ENCODE data around the gene ZNF423. TPM values are rescaled to one million over a fixed set of nuclear protein-coding genes. Genes with fewer than 3 reads are reported as not detected.

ZNF423 gene
- total and polyA plus RNA-seq, 2 of the 13 experiments (the other 11 are each of a cell fraction or from before 2014, with no cell fraction given), result 0.07 to 0.31 TPM

DNA sequence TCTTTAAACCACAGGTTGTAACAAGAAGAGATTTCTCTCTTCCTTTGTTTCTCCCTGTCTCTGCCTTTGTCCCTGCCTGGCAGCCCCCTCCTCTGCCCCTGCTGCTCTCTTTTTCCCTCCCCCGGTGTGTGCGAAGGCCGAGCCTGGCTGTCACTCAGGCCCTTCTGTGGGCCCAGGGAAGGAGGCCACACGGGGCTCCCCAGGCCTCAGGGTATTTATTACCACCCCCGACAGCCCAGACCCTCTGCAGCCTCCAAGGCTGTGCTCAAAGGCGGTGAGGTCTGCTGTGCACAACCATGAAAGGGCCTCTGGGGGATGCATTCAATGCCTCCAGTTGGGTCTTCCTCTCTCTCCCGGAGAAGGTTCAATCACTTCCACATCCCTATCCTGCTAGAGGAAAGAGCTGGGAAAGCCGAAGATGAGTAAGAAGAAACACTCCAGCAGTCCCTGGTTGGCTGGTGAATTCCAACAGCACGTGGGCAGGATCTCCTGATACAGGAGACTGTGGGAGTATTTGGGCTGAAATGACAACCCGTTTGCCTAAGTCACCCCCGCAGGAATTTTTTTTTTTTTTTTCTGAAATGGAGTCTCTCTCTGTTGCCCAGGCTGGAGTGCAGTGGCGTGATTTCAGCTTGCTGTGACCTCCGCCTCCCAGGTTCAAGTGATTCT lies 34.2 kb downstream of the ZNF423 start:
- no peak overlapping the region for H3K4me3 ChIP-seq (replicated peaks in 1 of 3; ENCODE audit: insufficient read depth in 1 of 3, low read depth in 2 of 3, low read length in 3 of 3)
- ATAC-seq (no peak; the same call in 2 of the 3 replicates), FAIRE-seq (no peak), DNase-seq (ENCODE audit: low spot score) (no peak)
- no peaks in the 10 kb centered on the region for H4K20me1 ChIP-seq (ENCODE audit: insufficient read depth, low read length)
- BruUV-seq (replicated peaks), result no TSS peak
- H3K9ac ChIP-seq (ENCODE audit: insufficient read depth, low read depth, low read length), result no peak overlapping the region
- intact Hi-C loops (cut with micrococcal nuclease; ENCODE audit: unreplicated experiment), result no loop called here
- POLR2A ChIA-PET, result no interaction called here
- no peaks in the 10 kb centered on the region for H3K4me1 ChIP-seq (ENCODE audit: insufficient read depth, low read length)
- no peak overlapping the region for H2AFZ ChIP-seq (ENCODE audit: low read length)
- no peak overlapping the region for H3K27ac ChIP-seq (ENCODE audit: extremely low read length, insufficient read depth, low read length)
- H3K9me3 ChIP-seq (ENCODE audit: low read length), result no peaks in the 10 kb centered on the region
- no peak for TF ChIP-seq EZH2 (conservative IDR thresholded peaks at IDR 0.05; ENCODE audit: low read depth, low read length)
- TF ChIP-seq ZNF564 (CRISPR knock-in tag; IDR thresholded peaks at IDR 0.05), result no peak
- TF ChIP-seq YEATS2 (CRISPR knock-in tag; IDR thresholded peaks at IDR 0.05; ENCODE audit: borderline replicate concordance), result no peak
- TF ChIP-seq STAT5B (CRISPR knock-in tag; IDR thresholded peaks at IDR 0.05), result no peak
- TF ChIP-seq, protein P1, sequence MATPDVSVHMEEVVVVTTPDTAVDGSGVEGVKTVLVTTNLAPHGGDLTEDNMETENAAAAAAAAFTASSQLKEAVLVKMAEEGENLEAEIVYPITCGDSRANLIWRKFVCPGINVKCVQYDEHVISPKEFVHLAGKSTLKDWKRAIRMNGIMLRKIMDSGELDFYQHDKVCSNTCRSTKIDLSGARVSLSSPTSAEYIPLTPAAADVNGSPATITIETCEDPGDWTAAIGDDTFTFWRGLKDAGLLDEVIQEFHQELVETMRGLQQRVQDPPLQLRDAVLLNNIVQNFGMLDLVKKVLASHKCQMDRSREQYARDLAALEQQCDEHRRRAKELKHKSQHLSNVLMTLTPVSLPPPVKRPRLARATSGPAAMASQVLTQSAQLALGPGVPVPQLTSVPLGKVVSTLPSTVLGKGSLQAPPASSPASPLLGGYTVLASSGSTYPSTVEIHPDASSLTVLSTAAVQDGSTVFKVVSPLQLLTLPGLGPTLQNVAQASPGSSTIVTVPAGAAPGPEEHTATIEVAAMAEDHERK (CRISPR knock-in tag; IDR thresholded peaks at IDR 0.05; ENCODE audit: low read depth), result no peak
- TF ChIP-seq TCF12 (IDR thresholded peaks at IDR 0.05), result no peak
- TF ChIP-seq TCF12 (CRISPR knock-in tag; IDR thresholded peaks at IDR 0.05), result no peak
- TF ChIP-seq TP53 (CRISPR knock-in tag; conservative IDR thresholded peaks at IDR 0.05), result no peak
- TF ChIP-seq SP1 (IDR thresholded peaks at IDR 0.05), result no peak
- no peak for TF ChIP-seq SP1 (CRISPR knock-in tag; IDR thresholded peaks at IDR 0.05)
- no peaks in the 10 kb centered on the region for H3K79me2 ChIP-seq (ENCODE audit: insufficient read depth, low read length)
- H3K27me3 ChIP-seq (ENCODE audit: control insufficient read depth in 1 of 2, insufficient read depth in 2 of 2, low read length in 2 of 2), result peaks cover 5 to 43% of the 10 kb centered on the region in 2 experiments; a peak in 3 of 5 replicates
- H3K36me3 ChIP-seq (replicated peaks in 1 of 2; ENCODE audit: control insufficient read depth in 1 of 2, insufficient read depth in 2 of 2, low read length in 2 of 2), result no peaks in the 10 kb centered on the region
- WGBS (ENCODE audit: low lambda C conversion rate), result 45% methylated on average over 13 of the region's 13 CpGs
- in situ Hi-C loops (cut with HindIII; ENCODE audit: extremely low pct_ligation_motif_present, low pct_unique_long_range_greater_than_20kb), result no loop called here
- CTCF ChIA-PET (ENCODE audit: low intra/inter-chr PET ratio, low total read pairs), result no interaction called here
- H3K4me2 ChIP-seq (ENCODE audit: low read depth, low read length), result no peak overlapping the region

Data from HepG2 (cell line).